Measurements from ENCODE around the gene PKP1. TPM values are rescaled to one million over a fixed set of nuclear protein-coding genes. Genes with fewer than 3 reads are reported as not detected.

Gene PKP1
- total RNA-seq, 1 donor from 2014 or later = 409 TPM

DNA sequence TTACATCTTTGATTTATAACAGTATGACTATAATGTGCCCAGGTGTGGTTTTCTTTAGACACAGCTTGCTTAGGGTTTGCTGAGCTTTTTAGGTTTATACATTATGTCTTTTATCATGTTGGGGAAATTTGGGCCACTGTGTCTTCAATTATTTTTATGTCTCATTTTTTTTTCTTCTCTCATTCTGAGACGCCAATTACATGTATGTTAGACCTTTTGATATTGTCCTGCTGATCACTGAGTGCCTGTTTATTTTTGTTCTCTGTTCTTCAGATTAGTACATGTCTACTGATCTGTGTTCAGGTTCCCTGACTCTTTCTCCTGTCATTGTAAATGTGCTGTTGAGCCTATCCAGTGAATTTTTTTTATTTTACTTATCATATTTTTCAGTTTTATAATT is 58.1 kb downstream of the PKP1 start:
- TF ChIP-seq POLR2AphosphoS5 (IDR thresholded peaks at IDR 0.05; ENCODE audit: insufficient read depth in 1 of 2, low read depth in 1 of 2) = no peak
- TF ChIP-seq, protein P1, sequence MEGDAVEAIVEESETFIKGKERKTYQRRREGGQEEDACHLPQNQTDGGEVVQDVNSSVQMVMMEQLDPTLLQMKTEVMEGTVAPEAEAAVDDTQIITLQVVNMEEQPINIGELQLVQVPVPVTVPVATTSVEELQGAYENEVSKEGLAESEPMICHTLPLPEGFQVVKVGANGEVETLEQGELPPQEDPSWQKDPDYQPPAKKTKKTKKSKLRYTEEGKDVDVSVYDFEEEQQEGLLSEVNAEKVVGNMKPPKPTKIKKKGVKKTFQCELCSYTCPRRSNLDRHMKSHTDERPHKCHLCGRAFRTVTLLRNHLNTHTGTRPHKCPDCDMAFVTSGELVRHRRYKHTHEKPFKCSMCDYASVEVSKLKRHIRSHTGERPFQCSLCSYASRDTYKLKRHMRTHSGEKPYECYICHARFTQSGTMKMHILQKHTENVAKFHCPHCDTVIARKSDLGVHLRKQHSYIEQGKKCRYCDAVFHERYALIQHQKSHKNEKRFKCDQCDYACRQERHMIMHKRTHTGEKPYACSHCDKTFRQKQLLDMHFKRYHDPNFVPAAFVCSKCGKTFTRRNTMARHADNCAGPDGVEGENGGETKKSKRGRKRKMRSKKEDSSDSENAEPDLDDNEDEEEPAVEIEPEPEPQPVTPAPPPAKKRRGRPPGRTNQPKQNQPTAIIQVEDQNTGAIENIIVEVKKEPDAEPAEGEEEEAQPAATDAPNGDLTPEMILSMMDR (IDR thresholded peaks at IDR 0.05) = no peak
- TF ChIP-seq POLR2A (IDR thresholded peaks at IDR 0.05) = no peak
- intact Hi-C loops (cut with DNase I) = no loop called here
- no peaks in the 10 kb centered on the region for H3K36me3 ChIP-seq

DNA sequence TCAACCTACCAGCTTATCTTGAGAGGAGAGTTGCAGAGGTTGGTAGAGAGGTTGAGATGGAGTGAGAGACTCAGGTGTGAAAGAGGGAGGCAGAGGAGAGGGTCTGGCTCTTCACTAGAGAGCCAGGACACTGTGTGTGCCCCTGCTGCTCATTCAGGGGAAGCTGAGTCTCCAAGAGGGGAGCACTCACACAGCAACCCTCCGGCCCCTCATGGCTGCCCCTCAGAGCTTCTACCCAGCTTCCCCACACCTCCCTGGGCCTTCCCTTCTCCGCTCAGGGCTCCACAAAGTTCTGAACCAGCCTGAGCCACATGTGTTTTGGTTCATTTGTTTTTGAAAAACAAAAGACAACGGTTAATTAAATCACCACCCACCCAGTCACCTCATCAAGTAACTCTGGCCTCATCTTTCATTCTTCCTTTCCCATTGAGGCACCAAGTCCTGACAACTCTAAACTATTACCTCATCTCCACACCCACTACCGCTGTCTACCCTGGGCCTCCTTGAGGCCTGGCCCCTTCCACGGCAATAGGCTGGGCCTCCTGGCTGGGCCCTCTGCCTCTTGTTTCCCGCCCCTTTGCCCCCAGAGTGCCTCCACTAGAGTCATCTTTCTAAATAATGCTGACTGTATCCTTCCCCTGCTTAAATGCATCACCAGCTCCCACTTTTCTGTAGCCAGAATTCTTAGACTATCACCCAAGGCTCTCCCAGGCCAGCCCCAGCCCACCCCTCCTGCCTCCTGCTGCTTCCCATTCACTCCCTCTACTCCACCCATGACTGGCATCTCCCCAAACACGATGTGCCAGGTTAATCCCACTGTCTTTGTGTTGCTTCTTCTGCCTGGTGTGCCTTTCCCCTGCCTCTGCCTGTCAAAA is 61.1 kb downstream of the PKP1 start:
- no peak overlapping the region for H3K4me3 ChIP-seq
- H3K9me3 ChIP-seq = no peaks in the 10 kb centered on the region
- intact Hi-C loops (cut with DNase I) = no loop called here
- peaks cover 7% of the 10 kb centered on the region for H3K4me1 ChIP-seq
- TF ChIP-seq, protein P1 (IDR thresholded peaks at IDR 0.05) = no peak
- TF ChIP-seq POLR2AphosphoS5 (IDR thresholded peaks at IDR 0.05; ENCODE audit: insufficient read depth in 1 of 2, low read depth in 1 of 2) = no peak
- no peak for TF ChIP-seq POLR2A (IDR thresholded peaks at IDR 0.05)
- H3K27ac ChIP-seq = peak overlapping the region; percentile 59
- H3K27me3 ChIP-seq = no peaks in the 10 kb centered on the region
- no peak for DNase-seq (ENCODE audit: extremely low spot score in 2 of 2)
- H3K36me3 ChIP-seq = no peaks in the 10 kb centered on the region

More for the DNA sequence above, 58.1 kb downstream of the PKP1 start:
- Histone ChIP-seq H3K4me3 (no peak overlapping the region), H3K27me3 (no peaks in the 10 kb centered on the region), H3K27ac (no peak overlapping the region), H3K4me1 (peaks cover 7% of the 10 kb centered on the region), H3K9me3 (no peaks in the 10 kb centered on the region)
- DNase-seq (ENCODE audit: extremely low spot score in 2 of 2) = no peak

DNA sequence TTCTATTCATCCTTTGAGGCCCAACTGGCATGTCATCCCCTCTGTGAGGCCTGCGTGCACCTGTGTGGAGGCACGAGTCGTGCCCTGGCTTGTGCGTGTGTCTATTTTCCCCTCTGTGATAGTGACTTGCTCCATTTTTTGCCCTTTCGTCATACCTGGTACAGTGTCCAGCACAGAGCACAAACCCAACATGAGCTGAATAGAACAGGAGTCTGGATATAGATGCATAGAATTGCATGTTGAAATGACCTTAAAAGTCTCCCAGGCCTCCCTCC is 61.7 kb downstream of the PKP1 start:
- intact Hi-C loops (cut with DNase I) = no loop called here
- peaks cover 7% of the 10 kb centered on the region for H3K4me1 ChIP-seq
- peak overlapping the region; percentile 61 for H3K27ac ChIP-seq
- no peaks in the 10 kb centered on the region for H3K9me3 ChIP-seq
- no peak overlapping the region for H3K4me3 ChIP-seq
- no peaks in the 10 kb centered on the region for H3K36me3 ChIP-seq
- TF ChIP-seq POLR2AphosphoS5 (IDR thresholded peaks at IDR 0.05; ENCODE audit: insufficient read depth in 1 of 2, low read depth in 1 of 2) = no peak
- TF ChIP-seq, protein P1 (IDR thresholded peaks at IDR 0.05) = no peak
- TF ChIP-seq POLR2A (IDR thresholded peaks at IDR 0.05) = no peak
- no peak for DNase-seq (ENCODE audit: extremely low spot score in 2 of 2)
- H3K27me3 ChIP-seq = no peaks in the 10 kb centered on the region

DNA sequence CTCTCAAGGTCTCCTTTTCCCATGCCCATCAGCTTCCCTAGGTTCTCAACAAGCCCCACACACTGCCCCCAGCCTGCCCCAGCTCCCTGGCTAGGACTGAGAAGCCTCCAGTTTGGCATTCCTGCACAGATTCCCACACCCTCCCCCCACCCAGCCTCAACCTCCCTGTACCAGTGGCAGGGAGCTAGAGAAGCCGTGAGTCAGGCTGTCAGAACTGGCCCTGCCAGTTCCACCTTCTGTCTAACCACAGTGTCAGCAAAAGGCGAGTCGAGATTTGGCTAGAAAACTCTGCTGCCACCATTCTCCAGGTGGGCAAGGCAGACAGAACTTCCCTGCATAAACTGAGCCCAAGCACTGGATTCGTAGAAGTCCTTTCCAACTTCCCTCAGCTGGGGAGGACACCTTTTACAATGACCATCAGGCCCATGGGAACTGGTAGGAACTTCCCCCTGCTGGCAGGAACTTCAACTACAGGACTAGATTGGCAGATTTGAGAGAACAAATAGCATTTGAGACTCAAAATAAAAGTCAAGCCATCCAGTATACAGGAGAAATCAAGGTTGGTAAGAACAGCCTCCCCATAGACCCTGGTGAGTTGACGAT is 63.1 kb downstream of the PKP1 start:
- H3K27ac ChIP-seq = peak overlapping the region; percentile 61
- peaks cover 7% of the 10 kb centered on the region for H3K4me1 ChIP-seq
- no peaks in the 10 kb centered on the region for H3K36me3 ChIP-seq
- H3K4me3 ChIP-seq = no peak overlapping the region
- TF ChIP-seq, protein P1 (IDR thresholded peaks at IDR 0.05) = peak in 2 of 3 experiments; percentile 26 to 36
- TF ChIP-seq POLR2A (IDR thresholded peaks at IDR 0.05) = no peak
- H3K27me3 ChIP-seq = no peaks in the 10 kb centered on the region
- no peak for DNase-seq (ENCODE audit: extremely low spot score in 2 of 2)
- intact Hi-C loops (cut with DNase I) = no loop called here
- H3K9me3 ChIP-seq = no peaks in the 10 kb centered on the region

DNA sequence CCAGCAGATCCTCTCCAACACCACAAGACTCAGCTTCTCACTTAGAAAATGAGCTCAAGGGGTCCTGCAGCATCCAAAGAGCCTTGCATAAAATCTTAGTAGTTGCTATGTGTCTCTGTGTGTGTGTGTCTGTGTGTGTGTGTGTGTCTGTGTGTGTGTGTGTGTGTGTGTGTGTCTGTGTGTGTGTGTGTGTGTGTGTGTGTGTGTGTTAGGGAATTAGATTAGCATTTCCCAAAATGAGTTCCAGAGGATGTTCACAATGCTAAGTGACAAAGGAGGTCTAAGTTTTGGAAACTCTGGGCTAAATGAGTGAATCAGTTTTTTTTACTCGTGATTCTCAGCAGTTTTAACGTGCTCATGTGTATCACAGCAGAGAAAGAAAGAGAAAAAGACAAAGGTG is 63.7 kb downstream of the PKP1 start:
- Histone ChIP-seq H3K9me3 (no peaks in the 10 kb centered on the region), H3K36me3 (no peaks in the 10 kb centered on the region), H3K4me1 (peaks cover 7% of the 10 kb centered on the region), H3K27ac (peak overlapping the region; percentile 61), H3K4me3 (no peak overlapping the region), H3K27me3 (no peaks in the 10 kb centered on the region)
- DNase-seq (ENCODE audit: extremely low spot score in 2 of 2) = no peak
- intact Hi-C loops (cut with DNase I) = no loop called here
- TF ChIP-seq, protein P1 (IDR thresholded peaks at IDR 0.05) = no peak
- no peak for TF ChIP-seq POLR2AphosphoS5 (IDR thresholded peaks at IDR 0.05; ENCODE audit: insufficient read depth in 1 of 2, low read depth in 1 of 2)
- TF ChIP-seq POLR2A (IDR thresholded peaks at IDR 0.05) = no peak
